ENCODE data around the gene AHDC1.
"Not testable (repeated sequence)": the region's sequence is repeated elsewhere in the genome, so short reads cannot be mapped to it uniquely, and the experiment has no call there.

Gene AHDC1

GRCh38 chr1:27648602-27649305 is 44.8 kb upstream of the AHDC1 start:
- TF ChIP-seq, protein P1, sequence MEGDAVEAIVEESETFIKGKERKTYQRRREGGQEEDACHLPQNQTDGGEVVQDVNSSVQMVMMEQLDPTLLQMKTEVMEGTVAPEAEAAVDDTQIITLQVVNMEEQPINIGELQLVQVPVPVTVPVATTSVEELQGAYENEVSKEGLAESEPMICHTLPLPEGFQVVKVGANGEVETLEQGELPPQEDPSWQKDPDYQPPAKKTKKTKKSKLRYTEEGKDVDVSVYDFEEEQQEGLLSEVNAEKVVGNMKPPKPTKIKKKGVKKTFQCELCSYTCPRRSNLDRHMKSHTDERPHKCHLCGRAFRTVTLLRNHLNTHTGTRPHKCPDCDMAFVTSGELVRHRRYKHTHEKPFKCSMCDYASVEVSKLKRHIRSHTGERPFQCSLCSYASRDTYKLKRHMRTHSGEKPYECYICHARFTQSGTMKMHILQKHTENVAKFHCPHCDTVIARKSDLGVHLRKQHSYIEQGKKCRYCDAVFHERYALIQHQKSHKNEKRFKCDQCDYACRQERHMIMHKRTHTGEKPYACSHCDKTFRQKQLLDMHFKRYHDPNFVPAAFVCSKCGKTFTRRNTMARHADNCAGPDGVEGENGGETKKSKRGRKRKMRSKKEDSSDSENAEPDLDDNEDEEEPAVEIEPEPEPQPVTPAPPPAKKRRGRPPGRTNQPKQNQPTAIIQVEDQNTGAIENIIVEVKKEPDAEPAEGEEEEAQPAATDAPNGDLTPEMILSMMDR (IDR thresholded peaks at IDR 0.05; ENCODE audit: low read depth, low read length) = no peak
- DNase-seq (ENCODE audit: extremely low read depth, low read depth) = no peak

DNA sequence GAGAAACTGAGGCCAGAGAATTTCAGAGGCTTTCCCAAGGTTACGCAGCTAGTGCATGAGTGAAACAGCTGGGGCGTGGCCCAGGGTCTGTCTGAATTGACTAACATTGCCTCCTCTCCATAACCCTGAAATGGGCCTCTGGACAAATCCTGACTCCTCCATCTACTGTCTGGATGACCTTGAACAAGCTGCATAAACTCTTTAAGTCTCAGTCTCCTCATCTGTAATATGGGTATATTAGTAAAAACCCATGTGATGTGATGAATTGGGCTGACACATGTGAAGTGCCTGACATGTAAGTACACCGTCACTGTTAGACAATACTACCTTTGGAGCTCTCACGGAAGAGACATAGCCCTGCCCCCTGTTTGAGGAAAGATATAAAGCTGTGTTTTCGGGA is 43.4 kb upstream of the AHDC1 start:
- DNase-seq (ENCODE audit: extremely low read depth, low read depth) = no peak
- TF ChIP-seq, protein P1 (IDR thresholded peaks at IDR 0.05; ENCODE audit: low read depth, low read length) = no peak

GRCh38 chr1:27646676-27647075 is 42.7 kb upstream of the AHDC1 start:
- DNase-seq (ENCODE audit: extremely low read depth, low read depth) = no peak
- TF ChIP-seq, protein P1 (IDR thresholded peaks at IDR 0.05; ENCODE audit: low read depth, low read length) = no peak

- no peak for DNase-seq (ENCODE audit: extremely low read depth, low read depth)
- TF ChIP-seq, protein P1 (IDR thresholded peaks at IDR 0.05; ENCODE audit: low read depth, low read length) = no peak
Observed at GRCh38 chr1:27645071-27645415, 41.1 kb upstream of the AHDC1 start.

DNA sequence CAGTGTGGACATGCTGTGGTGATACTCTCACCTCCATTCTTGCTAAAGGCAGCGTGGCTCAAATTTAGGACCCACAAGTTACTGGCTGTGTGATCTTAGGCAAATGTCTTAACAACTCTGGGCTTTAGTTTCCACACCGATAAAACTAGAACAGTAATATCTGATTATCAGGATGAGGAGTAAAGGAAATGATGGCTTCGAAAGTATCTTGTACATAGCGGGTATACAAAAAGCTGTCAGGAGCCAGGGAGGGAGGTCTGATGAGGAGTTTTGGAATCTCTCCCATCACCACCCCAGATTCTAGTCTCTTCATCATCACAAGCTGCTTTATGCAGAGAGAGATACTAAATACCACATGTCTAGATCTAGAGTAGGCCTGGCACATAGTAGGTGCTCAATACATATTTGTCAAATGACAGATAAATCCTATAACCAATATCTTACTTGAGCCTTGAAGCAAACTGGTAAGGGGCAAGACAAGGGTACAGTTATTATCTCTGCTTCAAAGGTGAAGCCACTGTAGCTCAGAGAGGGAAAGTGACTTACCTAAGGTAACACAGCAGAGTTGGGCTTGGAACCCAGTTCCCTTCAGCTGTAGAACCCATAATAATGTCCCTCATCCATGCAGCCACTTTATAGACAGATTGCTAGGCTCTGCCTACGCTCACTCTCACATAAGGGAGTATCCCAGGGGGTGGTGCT is 40.6 kb upstream of the AHDC1 start:
- TF ChIP-seq, protein P1 (IDR thresholded peaks at IDR 0.05; ENCODE audit: low read depth, low read length) = no peak
- DNase-seq (ENCODE audit: extremely low read depth, low read depth) = no peak

DNA sequence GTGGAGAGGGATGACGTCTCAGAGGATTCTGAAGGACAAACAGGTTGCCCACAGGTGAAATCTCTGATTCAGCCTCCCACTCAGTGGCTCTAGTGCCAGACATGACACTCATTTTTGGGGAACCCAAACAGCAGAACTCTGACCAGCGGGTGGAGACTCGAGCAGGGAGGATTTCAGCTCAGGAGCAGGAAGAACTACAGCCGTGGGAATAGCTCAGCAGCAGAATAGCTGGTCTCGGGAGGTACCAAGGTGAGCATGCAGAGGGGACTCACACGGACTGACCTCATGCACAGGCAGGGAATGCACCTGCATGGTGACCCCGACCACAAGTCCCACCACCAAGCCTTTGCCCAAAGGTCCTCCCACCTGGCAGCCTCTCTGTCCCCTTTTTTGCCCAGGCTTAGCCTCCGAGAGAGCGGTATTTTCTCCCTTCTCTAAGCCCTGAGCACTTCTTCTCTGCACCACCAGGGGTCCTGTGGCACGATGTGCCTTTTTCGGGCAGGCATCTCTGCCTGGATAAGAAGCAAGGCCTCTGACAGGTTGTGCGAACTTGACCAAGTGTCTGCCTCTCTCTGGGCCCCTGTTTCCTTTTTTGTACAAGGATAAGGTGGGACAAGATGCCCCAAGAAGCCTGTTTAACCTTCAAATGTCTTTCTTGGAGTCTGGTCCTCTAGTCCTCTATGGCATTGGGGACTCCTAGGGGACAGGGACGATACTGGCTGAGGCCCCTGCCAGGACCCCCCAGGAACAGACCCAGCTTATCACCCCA is 39.8 kb upstream of the AHDC1 start:
- TF ChIP-seq, protein P1 (IDR thresholded peaks at IDR 0.05; ENCODE audit: low read depth, low read length) = peak; percentile 84
- no peak for DNase-seq (ENCODE audit: extremely low read depth, low read depth)

DNA sequence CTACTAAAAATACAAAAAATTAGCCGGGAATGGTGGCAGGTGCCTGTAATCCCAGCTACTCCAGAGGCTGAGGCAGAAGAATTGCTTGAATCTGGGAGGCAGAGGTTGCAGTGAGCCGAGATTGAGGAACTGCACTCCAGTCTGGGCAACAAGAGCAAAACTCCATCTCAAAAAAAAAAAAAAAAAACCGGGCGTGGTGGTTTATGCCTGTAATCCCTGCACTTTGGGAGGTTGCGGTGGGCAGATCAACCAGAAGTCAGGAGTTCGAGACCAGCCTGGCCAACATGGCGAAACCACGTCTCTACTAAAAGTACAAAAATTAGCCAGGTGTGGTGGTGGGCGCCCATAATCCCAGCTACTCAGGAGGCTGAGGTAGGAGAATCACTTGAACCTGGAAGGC is 36.6 kb upstream of the AHDC1 start:
- not testable (repeated sequence) for DNase-seq (ENCODE audit: extremely low read depth, low read depth)

All from AG09319 (cell line).